ENCODE results near the gene ZNF638.

The ZNF638 gene

DNA sequence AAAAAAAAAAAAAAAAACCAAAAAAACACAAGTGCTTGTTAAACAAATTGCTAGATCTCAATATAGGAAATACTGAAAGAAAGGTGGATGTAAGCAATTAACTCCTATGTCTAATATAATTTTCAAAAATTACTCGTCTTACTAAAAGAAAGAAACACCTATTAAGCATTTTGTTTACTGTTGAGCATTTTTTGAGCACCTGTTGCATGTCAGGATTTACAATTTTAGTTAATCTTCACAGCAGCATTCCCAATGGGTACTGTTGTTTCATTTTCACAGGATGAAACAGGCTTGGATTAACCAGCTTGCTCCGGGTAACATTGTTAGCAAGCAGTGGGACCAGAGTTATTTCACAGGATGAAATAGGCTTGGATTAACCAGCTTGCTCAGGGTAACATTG lies 4.8 kb downstream of the ZNF638 start:
- no peak for DNase-seq (ENCODE audit: low spot score)

DNA sequence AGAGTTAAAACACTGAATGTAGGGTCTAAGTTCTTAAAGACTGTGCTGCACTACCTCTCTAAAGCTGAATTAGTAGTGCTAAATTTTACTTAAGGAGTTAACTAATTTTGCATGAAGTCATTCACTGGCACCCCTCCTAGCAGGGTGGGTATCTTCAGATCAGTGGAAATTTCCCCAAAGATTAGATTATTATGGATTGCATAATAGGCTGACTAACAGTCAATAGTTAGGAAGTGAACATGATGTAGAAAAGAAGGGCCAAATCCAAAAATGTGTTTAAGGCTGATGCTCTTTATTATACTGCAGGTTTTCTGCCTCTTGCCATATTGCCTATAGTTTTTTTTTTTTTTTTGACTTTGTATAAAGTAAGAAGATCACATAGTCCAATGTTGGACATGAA lies 5.2 kb downstream of the ZNF638 start:
- DNase-seq (ENCODE audit: low spot score) = no peak

DNA sequence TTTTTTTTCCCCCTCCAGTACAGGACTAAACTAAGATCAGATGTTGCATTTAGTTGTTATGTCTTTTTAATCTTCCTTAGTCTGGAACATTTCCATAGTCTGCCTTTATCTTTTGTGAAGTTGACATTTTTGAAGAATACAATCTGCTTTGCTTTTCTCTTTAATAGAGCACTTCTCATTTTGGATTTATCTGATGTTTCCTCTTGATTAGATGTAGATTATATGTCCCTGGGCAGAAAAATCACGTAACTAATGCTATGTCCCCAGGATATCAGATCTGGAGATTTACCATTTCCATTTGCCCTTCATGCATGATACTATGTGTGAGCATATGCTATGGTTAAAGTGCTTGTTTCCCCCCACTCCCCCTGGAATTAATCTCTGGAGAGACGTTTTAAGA lies 6.2 kb downstream of the ZNF638 start:
- DNase-seq (ENCODE audit: low spot score) = no peak

DNA sequence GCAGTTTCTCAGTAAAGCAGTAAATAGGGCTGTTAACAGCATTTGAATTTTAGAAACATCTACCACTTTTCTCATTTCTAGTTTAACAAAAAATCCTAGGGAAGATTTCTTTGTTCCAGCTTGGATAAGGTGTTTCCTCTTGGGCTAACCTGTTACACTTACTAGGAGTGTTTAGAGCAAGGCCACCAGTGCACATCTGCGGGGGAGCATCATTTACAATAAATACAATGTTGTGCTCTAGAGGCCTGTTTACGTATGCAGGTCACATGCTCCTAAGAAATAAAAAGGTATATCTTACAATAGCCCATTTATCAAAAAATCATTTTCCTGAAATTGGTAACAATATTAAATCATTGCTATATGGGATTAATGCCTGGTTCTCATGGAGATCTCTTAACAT lies 8.1 kb downstream of the ZNF638 start:
- no peak for DNase-seq (ENCODE audit: low spot score)

DNA sequence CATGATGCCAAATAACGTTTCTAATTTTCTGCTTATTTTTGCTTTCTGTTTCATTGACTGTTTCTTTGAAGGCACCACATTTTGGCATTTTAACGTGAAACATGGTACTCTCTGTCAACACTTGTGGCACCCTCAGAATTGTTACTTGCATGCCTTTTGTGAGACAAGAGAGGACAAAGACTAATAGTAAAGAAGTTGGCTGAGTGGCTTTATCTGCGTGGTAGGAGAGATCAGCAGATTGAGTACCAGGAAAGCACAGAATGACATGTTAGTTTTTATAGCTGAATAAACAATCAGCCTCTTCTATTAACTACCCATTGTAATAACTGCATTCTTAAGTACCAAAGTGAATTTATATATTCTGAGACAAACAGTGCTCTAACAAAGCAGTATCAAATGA lies 8.6 kb downstream of the ZNF638 start:
- DNase-seq (ENCODE audit: low spot score) = no peak

DNA sequence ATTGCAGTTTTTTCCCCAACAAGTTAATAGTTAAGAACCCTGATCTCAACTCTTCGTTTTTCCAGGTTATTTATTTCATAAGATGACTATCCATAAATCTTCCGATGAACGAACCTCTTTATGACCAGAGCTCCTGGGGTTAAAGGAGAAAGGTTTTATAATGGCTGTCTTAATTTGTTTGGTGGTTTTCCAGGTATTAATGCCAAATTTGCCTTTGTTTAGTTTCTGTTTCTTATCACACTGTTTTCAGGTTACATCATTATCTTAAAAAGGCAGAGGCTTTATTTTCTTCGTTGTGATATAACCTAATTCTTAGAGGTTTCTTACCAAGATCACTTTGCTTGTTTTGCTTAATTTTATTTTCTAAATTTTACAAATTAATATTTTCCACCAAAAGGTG lies 10.1 kb downstream of the ZNF638 start:
- DNase-seq (ENCODE audit: low spot score) = no peak

DNA sequence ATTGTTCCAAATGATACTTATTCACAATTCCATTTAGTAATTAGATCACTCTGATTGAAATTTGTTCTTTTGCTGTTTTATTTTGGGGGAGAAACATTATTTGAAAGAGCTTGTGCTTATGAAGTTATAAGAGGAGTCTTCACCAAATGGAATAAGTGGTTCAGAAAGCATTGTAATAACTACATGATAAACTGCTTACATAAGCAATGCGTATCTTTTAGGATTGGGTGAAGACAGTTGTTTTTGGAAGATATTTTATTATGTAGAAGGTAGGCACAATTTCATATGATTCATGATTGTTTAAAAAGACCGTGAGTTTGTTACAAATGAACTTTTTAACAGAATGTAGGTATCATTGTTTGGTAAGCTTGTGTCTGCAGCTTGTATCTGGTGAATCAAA lies 14.5 kb downstream of the ZNF638 start:
- no peak for DNase-seq (ENCODE audit: low spot score)

DNA sequence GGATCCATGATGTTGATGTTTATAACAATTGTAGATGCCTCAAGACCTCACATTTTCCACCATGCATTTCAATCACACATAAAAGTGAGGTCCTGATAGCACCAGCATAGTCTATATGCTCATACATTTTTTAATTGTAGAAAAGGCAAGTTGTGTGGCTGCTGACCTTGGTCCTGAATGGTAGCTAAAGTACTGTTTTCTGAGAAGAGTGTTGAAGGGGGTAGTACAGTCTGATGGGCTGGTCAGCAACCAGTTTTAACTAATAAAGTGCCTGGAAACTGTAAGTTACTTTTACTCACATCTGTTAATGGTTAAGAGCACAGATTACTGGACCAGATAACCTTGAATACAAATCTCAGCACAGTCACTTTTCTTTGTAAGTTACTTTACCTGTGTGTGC lies 15.9 kb downstream of the ZNF638 start:
- DNase-seq (ENCODE audit: low spot score) = no peak

DNA sequence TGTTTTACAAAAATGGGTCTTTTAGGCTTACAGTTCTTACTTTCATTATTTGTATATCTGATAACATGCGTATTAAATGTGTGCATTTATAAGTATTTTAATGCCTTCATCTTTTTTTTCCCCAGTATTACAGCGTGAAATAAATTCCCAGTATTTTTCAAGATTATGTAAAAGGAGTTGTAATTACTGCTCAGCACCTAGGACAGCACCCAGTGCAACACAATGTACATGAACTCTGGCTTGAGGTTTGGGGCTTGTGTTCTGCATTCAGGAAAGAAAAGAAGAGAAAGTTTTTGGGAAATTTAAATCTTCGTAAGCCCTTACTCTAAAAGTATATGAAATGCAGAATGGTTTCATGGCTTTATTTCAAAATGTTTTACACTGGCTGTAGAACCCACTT lies 16.7 kb downstream of the ZNF638 start:
- no peak for DNase-seq (ENCODE audit: low spot score)

DNA sequence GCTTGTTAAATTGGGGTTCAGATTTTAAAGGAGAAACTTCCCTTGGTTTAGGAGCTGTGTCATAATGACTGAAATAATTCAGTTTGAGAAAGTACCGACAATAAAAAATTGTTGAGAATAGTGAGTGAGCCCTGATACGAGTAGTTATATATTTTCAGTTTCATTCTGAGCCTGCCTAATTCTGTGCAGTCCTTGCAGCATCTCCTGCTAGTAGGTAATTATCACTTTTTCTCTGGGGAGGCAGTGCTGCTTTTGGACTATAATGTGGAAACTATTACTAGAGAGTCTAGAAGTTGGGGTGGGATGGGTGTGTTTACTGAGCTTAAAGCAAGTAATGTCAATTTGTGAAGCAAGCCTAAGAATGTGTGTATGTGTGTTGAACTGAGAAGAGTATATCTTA lies 21.7 kb downstream of the ZNF638 start:
- no peak for DNase-seq (ENCODE audit: low spot score)

DNA sequence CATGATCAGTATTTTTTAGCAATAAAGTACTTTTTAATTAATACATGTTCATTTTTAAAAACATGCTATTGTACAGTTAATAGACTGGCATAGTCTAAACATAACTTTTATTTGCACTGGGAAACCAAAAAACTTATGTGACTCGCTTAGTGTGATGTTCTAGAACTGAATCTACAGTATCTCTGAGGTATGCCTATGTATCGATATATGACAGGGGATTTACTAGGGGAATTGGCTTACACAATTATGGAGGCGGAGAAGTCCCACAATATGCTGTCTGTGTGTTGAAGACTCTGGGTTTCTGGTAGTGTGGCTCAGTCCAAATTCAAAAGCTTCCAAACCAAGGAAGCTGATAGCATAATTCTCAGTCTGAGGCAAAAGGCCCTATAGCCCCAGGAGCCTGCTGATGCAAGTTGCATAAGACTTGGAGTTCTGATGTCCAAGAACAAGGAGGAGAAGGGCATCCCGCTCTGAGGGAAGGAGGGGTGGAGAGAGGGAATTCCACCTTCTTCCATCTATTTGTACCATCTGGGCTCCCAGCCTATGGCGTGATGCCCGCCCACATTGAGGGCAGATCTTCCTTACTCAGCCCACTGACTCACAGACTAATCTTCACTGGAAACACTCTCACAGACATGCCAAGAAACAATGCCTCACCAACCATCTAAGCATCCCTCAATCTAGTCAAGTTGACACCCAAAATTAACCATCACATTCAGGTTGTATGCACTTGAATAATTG lies 27.5 kb downstream of the ZNF638 start:
- no peak for DNase-seq (ENCODE audit: low spot score)

DNA sequence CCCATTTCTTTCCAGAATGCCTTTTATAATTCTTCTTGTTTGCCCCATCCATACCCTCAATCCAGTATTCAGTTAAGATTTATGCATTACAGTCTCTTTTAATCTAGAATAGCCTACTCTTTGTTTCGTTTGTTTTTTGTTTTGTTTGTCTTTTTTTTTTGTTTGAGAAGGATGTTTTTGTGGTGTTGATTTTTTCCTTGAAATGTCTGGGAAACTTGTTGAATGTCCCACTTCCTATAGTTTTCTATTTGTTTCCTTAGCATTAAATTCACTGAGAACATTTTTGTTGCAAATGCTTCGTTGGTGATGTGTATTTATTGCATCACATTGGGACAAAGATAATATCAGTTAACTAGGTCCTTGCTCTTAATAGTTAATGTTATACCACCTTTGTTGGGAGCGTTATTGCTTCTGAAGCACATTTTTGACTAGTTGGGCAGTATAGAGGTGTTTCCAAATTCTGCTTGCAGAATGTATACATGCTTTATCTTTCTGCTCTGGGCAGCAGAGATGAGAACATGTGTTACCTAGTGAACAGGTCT lies 28.9 kb downstream of the ZNF638 start:
- DNase-seq (ENCODE audit: low spot score) = no peak

DNA sequence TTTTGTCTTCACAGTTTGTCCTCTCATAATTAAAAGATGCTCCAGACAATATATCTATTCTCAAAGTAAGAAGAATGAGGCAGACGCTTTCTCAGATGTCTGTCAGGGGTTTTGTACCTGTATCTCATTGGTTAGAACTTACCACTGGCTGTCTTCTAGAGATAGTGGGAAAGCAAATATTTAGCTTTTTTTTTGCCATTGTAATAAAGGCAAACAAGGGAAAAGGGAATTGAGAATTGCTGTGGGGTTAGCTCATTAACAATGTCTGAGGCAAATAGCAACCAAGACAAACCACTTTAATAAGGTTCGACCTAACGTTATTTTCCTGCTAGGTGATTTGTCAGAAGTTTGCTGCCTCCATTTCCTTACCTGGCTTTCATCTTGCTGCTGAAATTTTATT lies 30.0 kb downstream of the ZNF638 start:
- DNase-seq (ENCODE audit: low spot score) = no peak

DNA sequence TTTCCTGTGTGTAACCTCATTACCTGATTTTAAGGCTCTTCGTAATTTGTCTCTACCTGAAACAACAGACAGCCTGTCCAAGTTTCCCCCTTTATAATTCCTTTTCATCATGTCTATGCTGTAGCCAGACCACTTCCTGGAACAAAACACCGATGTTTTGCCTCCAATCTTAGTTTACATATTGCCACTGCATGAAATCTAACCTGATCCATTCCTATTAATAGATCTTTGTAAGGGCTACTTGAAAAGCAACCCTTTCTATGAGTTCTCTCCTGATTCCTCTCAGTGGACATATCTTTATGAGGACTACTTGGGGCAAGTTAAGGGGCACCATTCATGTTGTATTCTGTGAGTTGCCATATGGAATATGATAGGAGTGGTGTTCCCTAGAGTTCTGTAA lies 30.9 kb downstream of the ZNF638 start:
- no peak for DNase-seq (ENCODE audit: low spot score)

DNA sequence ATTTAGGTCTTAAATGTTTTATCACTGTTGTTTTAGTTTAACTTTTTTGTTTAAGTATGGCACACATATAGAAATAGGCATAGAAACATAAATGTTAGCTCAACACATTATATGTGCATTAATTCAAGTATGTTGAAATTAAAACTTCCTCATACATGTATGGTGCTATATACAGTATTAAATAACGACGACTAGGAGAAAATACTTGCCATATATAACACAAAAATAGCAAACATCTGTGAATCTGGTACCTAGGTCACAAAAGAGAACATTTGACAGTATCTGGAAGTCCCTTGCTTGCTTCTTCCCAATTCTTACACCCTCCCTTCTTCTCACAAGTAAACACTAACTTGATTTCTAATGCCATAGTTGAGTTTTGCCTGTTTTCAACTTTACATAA lies 38.4 kb downstream of the ZNF638 start:
- no peak for DNase-seq (ENCODE audit: low spot score)

DNA sequence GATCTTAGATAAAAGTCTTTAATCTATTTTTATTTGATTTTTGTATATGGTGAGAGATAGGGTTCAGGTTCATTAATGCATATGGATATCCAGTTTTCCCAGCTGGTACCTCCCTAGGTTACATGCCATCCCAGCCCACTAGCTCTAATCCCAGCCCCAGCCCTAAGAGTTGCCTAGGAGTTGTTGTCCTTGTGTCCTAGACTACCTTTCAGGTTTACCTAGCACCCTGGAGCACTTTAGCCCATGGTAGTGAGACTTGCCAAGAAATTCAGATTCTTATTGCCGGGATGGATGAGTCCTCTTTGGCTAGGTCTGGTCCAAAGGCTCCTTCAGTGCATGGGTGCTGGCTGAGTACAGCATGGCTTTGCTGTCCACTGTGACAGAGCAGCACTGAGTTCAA lies 40.5 kb downstream of the ZNF638 start:
- no peak for DNase-seq (ENCODE audit: low spot score)

DNA sequence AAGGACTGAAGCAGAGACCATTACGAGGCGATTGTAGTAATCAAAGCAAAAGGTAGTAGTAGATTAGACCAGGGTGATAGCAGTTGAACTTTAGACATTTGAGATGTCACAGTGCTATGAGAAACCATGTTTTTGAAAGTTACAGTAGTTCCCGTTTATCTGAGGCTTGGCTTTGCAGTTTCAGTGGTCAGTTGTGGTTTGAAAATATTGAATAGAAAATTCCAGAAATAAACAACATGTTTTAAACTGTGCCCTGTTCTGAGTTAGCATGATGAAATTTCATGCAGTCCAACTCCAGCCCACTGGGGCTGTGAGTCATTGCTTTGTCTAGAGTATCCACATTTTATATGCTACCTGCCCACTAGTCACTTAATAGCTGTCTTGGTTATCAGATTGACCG lies 47.5 kb downstream of the ZNF638 start:
- DNase-seq (ENCODE audit: low spot score) = no peak

DNA sequence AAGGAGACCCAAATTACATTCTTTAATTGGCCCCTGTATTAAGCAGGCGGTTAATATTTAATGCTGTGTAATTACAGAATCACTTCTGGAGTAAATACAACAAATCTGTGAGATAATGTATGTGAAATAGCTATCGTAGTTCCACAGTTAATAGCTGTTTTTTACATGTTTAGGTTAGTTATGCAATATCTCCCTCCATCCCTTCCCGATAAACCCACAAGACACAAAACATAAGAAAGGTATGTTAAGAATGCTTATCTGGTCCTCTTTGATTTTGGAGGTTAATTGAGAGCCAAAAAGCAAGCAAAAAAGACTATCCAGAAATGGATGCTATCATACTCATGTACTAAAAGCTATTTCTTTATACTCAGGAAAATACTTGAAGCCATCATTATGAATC lies 49.1 kb downstream of the ZNF638 start:
- DNase-seq (ENCODE audit: low spot score) = no peak

DNA sequence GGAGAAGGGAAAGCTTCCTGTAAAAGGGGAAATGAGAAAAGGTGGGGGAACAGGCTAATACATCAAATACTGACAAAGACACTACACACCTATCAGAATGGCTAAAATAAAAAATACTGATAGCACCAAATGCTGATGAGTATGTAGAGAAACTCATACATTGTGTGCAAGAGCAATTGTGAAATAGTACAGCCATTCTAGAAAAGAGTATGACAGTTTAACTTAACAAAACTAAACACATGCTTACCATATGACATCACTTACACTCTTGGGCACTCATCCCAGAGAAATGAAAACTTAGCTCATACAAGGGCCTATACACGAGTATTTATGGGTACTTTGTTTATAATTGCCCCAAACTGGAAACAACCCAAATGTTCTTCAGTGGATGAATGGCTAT lies 53.4 kb downstream of the ZNF638 start:
- DNase-seq (ENCODE audit: low spot score) = no peak

DNA sequence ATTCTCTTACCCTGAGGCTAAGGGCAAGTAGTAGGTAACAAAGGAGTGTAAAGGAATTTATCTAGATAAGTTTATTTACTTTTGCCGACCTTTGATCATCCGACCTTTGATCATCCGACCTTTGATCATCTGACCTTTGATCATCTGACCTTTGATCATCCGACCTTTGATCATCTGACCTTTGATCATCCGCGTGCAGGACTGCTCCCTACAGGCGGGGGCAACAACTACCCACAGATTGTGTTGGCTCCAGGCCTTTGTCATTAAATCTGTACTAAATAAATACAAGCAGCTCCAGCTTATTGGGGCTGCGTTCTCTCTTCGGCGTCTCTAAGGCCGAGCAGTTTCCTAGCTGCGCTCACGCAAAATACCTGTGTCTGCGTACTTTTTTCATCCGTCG lies 56.6 kb downstream of the ZNF638 start:
- DNase-seq (ENCODE audit: low spot score) = no peak

DNA sequence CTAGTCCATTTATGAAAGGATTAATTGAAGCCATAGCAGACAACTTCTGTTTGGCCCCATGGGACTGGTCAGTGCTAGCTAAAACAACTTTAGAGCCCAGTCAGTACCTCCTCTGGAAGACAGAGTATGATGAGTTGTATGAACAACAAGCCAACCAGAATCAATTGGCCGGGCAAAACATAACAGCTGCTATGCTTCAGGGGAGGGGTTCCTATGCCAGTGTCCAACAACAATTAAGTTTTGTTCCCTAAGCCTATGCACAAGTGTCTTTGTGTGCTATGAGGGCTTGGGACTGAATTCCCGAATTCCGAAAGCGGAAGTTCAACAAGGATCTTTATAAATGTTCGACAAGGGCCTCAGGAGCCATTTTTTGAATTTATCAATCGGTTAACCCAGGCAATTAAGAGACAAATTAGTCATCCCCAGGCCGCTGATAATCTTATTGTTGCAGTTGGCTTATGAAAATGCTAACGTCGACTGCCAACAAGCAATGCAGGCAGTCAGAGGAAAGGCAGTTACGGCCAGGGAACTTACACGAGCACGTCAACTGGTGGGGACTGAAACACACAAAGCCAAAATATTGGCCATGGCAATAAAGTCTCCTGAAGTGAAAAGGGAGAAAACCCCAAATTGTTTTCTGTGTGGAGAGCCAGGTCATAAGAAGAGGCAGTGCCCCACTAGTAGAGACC lies 57.9 kb downstream of the ZNF638 start:
- no peak for DNase-seq (ENCODE audit: low spot score)

DNA sequence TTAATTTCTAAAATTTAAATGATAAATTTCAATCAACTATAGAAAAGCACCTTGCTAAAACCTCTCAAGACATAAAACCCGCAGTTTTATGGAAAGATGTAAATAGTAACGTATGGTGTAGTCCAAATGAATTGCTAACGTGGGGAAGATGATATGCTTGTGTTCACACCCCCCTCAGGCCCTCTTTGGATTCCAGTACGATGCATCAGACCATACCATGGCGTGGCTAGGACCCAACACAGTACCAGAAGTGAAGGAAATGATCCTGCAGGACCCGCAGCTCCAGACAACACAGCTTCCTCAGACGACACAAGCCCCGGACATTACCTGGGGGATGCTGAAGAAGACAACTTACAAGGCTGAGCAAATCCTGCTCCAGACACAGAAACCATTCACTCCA lies 61.6 kb downstream of the ZNF638 start:
- DNase-seq (ENCODE audit: low spot score) = no peak

DNA sequence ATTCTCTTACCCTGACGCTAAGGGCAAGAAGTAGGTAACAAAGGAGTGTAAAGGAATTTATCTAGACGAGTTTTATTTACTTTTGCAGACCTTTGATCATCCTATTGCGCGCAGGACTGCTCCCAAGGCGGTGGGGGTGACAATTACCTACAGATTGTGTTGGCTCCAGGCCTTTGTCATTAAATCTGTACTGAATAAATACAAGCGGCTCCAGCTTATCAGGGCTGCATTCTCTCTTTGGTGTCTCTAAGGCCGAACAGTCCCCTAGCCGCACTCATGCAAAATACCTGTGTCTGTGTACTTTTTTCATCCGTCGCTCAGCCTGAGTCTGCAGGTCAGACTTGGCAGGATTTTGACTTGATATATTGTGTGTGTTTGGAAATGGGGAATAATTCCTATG lies 63.9 kb downstream of the ZNF638 start:
- no peak for DNase-seq (ENCODE audit: low spot score)

Measured in SK-N-DZ (cell line).